GM12864 (cell line): ENCODE measurements around the gene ACP1.

Experiments
- DNase-seq: peaks from one replicate; pipeline ENCODE4 v3.0.0-alpha.2; 2011; ENCODE audit warnings: low read depth
- H3K4me3 ChIP-seq: 2 replicates; pipeline ENCODE4 v1.5.1; 2011; ENCODE audit warnings: mild to moderate bottlenecking, low read depth, low read length, control low read depth
- CTCF ChIP-seq: IDR thresholded peaks from 2 replicates; pipeline ENCODE4 v1.5.1; 2011; ENCODE audit warnings: low read depth, mild to moderate bottlenecking, moderate library complexity, low read length, control low read depth, inconsistent platforms; ENCODE audit errors: missing control alignments

Gene ACP1

GRCh38 chr2:254241-254640 lies 10.5 kb upstream of the ACP1 start:
- H3K4me3 ChIP-seq: no peak overlapping the region
- no peak for DNase-seq
- no peak for TF ChIP-seq CTCF

DNA sequence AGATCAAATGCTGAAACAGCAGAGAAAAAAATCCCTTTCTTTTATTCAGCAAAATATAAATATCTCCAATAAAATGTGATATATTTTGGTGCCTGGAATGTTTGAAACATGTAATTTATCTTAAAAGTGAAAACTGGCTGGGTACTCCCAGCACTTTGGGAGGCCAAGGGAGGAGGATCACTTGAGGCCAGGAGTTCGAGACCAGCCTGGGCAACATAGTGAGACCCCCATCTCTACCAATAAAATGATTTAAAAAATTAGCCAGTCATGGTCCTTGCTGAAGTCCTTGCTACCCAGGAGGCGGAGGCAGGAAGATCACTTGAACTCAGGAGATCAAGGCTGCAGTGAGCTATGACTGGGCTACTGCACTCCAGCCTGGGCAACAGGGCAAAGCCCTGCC lies 9.6 kb upstream of the ACP1 start:
- no peak for DNase-seq
- no peak overlapping the region for H3K4me3 ChIP-seq
- TF ChIP-seq CTCF: no peak

- no peak for TF ChIP-seq CTCF
These were observed 8.7 kb upstream of the ACP1 start for GRCh38 chr2:256094-256493.

DNA sequence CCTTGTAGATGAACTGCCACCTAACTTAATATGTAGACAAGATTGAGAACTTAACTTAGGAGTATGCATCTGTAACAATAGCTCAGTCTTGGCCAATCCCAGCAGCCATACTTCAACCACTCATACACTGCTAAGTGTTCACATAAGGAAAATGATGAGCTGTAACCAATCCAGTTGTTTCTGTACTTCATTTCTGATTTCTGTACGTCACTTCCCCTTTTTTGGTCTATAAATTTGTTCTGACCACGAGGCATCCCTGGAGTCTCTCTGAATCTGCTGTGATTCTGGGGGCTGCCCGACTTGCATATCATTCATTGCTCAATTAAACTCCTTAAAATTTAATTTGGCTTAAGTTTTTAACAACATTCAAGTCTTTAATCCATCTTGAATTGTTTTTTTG lies 7.3 kb upstream of the ACP1 start:
- H3K4me3 ChIP-seq: no peak overlapping the region
- TF ChIP-seq CTCF: no peak
- DNase-seq: no peak

More at GRCh38 chr2:256094-256493, 8.7 kb upstream of the ACP1 start:
- no peak overlapping the region for H3K4me3 ChIP-seq
- no peak for DNase-seq

- DNase-seq: no peak
- no peak for TF ChIP-seq CTCF
- no peak overlapping the region for H3K4me3 ChIP-seq
These were observed 6.9 kb upstream of the ACP1 start for GRCh38 chr2:257842-258241.

- no peak for TF ChIP-seq CTCF
- DNase-seq: no peak
- no peak overlapping the region for H3K4me3 ChIP-seq
These were observed 5.8 kb upstream of the ACP1 start for GRCh38 chr2:258933-259332.

DNA sequence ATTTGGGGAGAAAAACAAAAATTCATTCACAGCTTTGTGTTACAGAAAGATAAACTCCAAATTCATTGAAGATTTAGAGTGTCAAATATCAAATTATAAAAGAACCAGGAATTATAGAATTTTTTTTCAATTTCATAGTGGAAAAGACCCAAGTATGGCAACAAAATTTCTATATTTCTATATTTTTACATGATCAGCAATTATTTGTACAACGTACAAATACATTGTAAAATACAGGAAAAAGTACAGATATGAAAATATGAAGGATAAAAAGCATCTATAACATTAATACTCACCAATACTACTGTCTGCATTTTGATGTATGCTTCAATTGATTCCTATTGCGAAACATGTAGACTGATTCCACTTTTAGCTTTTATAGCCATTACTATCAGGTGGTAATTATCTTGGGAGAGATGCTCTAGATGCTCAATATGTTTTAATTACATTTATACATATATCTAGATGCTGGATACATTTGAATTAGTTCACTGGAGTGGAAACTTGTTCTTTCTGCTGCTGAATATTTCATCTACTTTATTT lies 4.9 kb upstream of the ACP1 start:
- TF ChIP-seq CTCF: no peak
- DNase-seq: no peak
- H3K4me3 ChIP-seq: no peak overlapping the region
